ENCODE data around the gene CNTN1. TPM values are rescaled to one million over a fixed set of nuclear protein-coding genes. Genes with fewer than 3 reads are reported as not detected.

Gene CNTN1
- total RNA-seq, 1 experiment from 2014 or later: 6.5 TPM

DNA sequence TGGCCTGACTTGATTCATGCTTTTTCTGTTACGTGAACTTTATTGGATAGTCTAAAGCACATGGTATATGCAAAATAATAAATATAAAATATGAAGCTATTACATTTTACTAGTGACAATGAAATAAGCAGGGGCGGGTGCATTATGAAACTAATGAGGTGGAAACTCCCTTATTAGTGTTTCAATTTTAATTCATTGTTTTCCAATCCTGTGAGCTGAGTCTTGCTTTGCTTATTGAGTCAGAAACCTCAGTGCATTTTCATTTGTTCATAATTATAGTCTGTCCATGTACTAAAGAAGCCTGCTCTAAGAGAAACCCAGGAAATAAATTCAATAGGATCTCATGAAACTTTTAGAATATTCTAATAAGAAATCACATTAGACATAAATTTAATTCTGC is 78.5 kb downstream of the CNTN1 start:
- Histone ChIP-seq H3K9ac (ENCODE audit: extremely low read depth, insufficient read length, low read length) (no peak overlapping the region), H3K56ac (ENCODE audit: insufficient read length, low read depth, low read length) (no peak overlapping the region), H2BK120ac (ENCODE audit: low read depth, low read length, poor library complexity, severe bottlenecking) (no peak overlapping the region), H4K5ac (ENCODE audit: insufficient read length, low read depth, low read length) (no peak overlapping the region), H3K18ac (ENCODE audit: insufficient read length, low read depth, low read length) (no peak overlapping the region), H2BK12ac (ENCODE audit: insufficient read length, low read depth, low read length) (no peak overlapping the region), H2AFZ (ENCODE audit: low read length) (no peak overlapping the region), H4K8ac (replicated peaks; ENCODE audit: insufficient read length, low read depth, low read length) (no peak overlapping the region), H3K79me2 (ENCODE audit: insufficient read depth, low read length) (no peaks in the 10 kb centered on the region), H2BK20ac (ENCODE audit: low read depth, low read length, poor library complexity, severe bottlenecking) (no peak overlapping the region), H2BK15ac (ENCODE audit: low read depth, low read length) (no peak overlapping the region), H3K4me1 (ENCODE audit: insufficient read depth, low read length) (no peaks in the 10 kb centered on the region; the same call in 1 of the 2 replicates), H3K4me2 (ENCODE audit: insufficient read depth, insufficient read length, low read length) (no peak overlapping the region), H3K9me3 (ENCODE audit: control insufficient read depth, low read depth, low read length) (no peaks in the 10 kb centered on the region), H2BK5ac (ENCODE audit: insufficient read length, low read length) (no peak overlapping the region), H3K4ac (ENCODE audit: low read depth, low read length) (no peak overlapping the region), H3K23me2 (ENCODE audit: insufficient read length, low read depth, low read length, poor library complexity, severe bottlenecking) (no peaks in the 10 kb centered on the region), H2AK5ac (ENCODE audit: insufficient read length, low read length) (no peak overlapping the region), H3K79me1 (ENCODE audit: insufficient read depth, low read depth, low read length, poor library complexity, severe bottlenecking) (no peaks in the 10 kb centered on the region), H4K20me1 (ENCODE audit: control insufficient read depth, insufficient read depth, insufficient read length) (no peaks in the 10 kb centered on the region), H3K27ac (ENCODE audit: insufficient read length, low read depth, low read length) (no peak overlapping the region), H4K91ac (ENCODE audit: insufficient read length, low read depth, low read length) (no peak overlapping the region), H3T11ph (ENCODE audit: low read length) (no peak overlapping the region), H3K23ac (ENCODE audit: insufficient read length, low read depth, low read length) (no peak overlapping the region), H3K14ac (ENCODE audit: insufficient read depth, low read length) (no peak overlapping the region), H3K27me3 (ENCODE audit: insufficient read depth, low read length) (no peaks in the 10 kb centered on the region)
- no CpG with 5 or more reads among the region's 2 CpGs for WGBS (ENCODE audit: extremely low coverage, insufficient read length, low lambda C conversion rate)
- TF ChIP-seq, protein P1, sequence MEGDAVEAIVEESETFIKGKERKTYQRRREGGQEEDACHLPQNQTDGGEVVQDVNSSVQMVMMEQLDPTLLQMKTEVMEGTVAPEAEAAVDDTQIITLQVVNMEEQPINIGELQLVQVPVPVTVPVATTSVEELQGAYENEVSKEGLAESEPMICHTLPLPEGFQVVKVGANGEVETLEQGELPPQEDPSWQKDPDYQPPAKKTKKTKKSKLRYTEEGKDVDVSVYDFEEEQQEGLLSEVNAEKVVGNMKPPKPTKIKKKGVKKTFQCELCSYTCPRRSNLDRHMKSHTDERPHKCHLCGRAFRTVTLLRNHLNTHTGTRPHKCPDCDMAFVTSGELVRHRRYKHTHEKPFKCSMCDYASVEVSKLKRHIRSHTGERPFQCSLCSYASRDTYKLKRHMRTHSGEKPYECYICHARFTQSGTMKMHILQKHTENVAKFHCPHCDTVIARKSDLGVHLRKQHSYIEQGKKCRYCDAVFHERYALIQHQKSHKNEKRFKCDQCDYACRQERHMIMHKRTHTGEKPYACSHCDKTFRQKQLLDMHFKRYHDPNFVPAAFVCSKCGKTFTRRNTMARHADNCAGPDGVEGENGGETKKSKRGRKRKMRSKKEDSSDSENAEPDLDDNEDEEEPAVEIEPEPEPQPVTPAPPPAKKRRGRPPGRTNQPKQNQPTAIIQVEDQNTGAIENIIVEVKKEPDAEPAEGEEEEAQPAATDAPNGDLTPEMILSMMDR (conservative IDR thresholded peaks at IDR 0.05): no peak
- no peak overlapping the region for H3K4me3 Mint-ChIP-seq
- H3K27me3 Mint-ChIP-seq (ENCODE audit: low read depth): no peaks in the 10 kb centered on the region
- no peak overlapping the region for H3K27ac Mint-ChIP-seq
- no peak for DNase-seq
- H3K36me3 Mint-ChIP-seq (ENCODE audit: insufficient read depth in 1 of 3, low read depth in 3 of 3): peaks cover 0 to 4% (median 0%) of the 10 kb centered on the region in 3 experiments; a peak in 2 of 7 replicates
- no peaks in the 10 kb centered on the region for H3K9me3 Mint-ChIP-seq
- peaks cover 8 to 12% of the 10 kb centered on the region in 2 experiments for H3K4me1 Mint-ChIP-seq

All from H9 (cell line).